Measurements from ENCODE around the gene FFAR1. TPM values are rescaled to one million over a fixed set of nuclear protein-coding genes. Genes with fewer than 3 reads are reported as not detected.

FFAR1 gene
- total RNA-seq, 1 donor from 2014 or later = not detected

GRCh38 chr19:35321291-35321690, 26.4 kb upstream of the FFAR1 start:
- Histone ChIP-seq H3K27ac (no peak overlapping the region), H3K4me1 (no peaks in the 10 kb centered on the region), H3K4me3 (no peak overlapping the region), H3K9me3 (no peaks in the 10 kb centered on the region), H3K27me3 (no peaks in the 10 kb centered on the region), H3K36me3 (no peaks in the 10 kb centered on the region)
- DNase-seq (ENCODE audit: low spot score in 2 of 2) = no peak
- intact Hi-C loops (cut with DNase I) = no loop called here
- TF ChIP-seq, protein P1, sequence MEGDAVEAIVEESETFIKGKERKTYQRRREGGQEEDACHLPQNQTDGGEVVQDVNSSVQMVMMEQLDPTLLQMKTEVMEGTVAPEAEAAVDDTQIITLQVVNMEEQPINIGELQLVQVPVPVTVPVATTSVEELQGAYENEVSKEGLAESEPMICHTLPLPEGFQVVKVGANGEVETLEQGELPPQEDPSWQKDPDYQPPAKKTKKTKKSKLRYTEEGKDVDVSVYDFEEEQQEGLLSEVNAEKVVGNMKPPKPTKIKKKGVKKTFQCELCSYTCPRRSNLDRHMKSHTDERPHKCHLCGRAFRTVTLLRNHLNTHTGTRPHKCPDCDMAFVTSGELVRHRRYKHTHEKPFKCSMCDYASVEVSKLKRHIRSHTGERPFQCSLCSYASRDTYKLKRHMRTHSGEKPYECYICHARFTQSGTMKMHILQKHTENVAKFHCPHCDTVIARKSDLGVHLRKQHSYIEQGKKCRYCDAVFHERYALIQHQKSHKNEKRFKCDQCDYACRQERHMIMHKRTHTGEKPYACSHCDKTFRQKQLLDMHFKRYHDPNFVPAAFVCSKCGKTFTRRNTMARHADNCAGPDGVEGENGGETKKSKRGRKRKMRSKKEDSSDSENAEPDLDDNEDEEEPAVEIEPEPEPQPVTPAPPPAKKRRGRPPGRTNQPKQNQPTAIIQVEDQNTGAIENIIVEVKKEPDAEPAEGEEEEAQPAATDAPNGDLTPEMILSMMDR (IDR thresholded peaks at IDR 0.05) = no peak

- Histone ChIP-seq H3K27ac (no peak overlapping the region), H3K9me3 (no peaks in the 10 kb centered on the region), H3K27me3 (no peaks in the 10 kb centered on the region), H3K4me1 (no peaks in the 10 kb centered on the region), H3K36me3 (no peaks in the 10 kb centered on the region), H3K4me3 (no peak overlapping the region)
- TF ChIP-seq, protein P1 (IDR thresholded peaks at IDR 0.05) = no peak
- intact Hi-C loops (cut with DNase I) = no loop called here
- no peak for DNase-seq (ENCODE audit: low spot score in 2 of 2)
Measured at GRCh38 chr19:35322014-35322413, 25.7 kb upstream of the FFAR1 start.

DNA sequence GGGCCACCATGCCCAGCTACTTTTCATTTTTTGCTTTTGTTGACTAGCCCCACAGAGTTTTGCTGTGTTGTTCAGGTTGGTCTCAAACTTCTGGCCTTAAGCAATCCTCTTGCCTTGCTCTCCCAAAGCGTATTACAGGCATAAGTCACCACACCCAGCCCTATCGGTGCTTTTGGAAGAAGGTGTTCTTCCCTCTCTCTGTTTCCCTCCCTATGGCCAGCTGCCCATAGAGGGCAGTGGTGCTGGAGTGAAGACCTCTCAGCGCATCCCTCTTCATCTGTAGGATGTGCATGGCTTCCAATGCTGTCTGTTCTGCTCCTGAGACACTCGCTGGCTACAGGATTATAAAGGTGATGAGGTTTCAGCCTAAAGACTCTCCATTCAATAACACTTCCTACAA, 20.1 kb upstream of the FFAR1 start:
- TF ChIP-seq, protein P1 (IDR thresholded peaks at IDR 0.05) = no peak
- DNase-seq (ENCODE audit: low spot score in 2 of 2) = no peak
- Histone ChIP-seq H3K27ac (no peak overlapping the region), H3K4me3 (no peak overlapping the region), H3K27me3 (no peaks in the 10 kb centered on the region), H3K9me3 (no peaks in the 10 kb centered on the region), H3K4me1 (no peaks in the 10 kb centered on the region), H3K36me3 (no peaks in the 10 kb centered on the region)
- intact Hi-C loops (cut with DNase I) = no loop called here

DNA sequence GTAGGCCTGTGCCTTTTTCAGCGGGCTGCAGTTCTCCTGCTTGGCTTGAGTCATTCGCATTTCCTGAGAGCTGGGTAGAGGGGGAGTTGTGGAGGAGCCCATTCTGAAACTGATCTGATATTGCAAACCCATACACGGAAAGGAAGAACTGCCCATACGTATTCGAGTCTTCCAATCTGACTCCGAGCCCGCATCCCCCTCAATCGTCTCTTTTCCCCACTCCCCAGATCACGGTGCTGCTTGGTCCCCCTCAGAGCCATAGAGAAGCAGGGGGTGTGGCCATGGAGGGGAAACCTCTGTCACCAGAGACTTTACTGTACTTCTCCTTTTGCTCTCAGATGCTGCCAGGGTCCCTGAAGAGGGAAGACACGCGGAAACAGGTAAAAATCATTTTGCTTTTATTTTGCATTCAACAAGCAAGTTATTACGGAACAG, 18.8 kb upstream of the FFAR1 start, which contains the start of gene CD22:
TSS of gene CD22 (plus strand) at position 337 of the 435 bp plus-strand sequence. CDS start 2,854 bp downstream, outside the sequence.
- Histone ChIP-seq H3K36me3 (no peaks in the 10 kb centered on the region), H3K27ac (no peak within 1 kb of the TSS), H3K9me3 (no peaks in the 10 kb centered on the region), H3K27me3 (no peaks in the 10 kb centered on the region), H3K4me1 (no peaks in the 10 kb centered on the region), H3K4me3 (no peak within 1 kb of the TSS)
- TF ChIP-seq, protein P1 (IDR thresholded peaks at IDR 0.05) = no peak
- DNase-seq (ENCODE audit: low spot score in 2 of 2) = no peak
- intact Hi-C loops (cut with DNase I) = no loop called here

DNA sequence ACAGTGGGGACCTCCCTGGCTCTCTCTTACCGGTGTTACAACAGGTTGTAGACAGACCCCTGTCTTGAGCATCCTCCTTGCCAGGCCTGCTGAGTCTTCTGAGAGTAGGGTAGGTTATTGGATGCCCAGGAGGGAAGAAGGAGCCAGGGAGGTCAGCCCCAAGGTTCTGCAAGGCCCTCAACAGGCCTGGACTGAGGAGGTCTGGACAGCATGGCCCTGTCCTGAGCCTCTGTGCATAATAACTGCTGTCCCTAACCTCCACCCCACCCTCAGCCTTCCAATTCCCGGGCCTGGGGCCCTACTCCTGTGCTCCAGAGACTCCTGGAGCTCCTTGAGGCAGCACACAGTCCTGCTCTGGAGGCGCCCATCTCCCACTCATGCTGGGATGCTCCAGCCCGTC, 18.4 kb upstream of the FFAR1 start:
- no peaks in the 10 kb centered on the region for H3K27me3 ChIP-seq
- TF ChIP-seq, protein P1 (IDR thresholded peaks at IDR 0.05) = no peak

GRCh38 chr19:35330475-35330874, 17.2 kb upstream of the FFAR1 start:
- Histone ChIP-seq H3K4me1 (no peaks in the 10 kb centered on the region), H3K27me3 (no peaks in the 10 kb centered on the region), H3K4me3 (no peak overlapping the region), H3K36me3 (no peaks in the 10 kb centered on the region), H3K9me3 (no peaks in the 10 kb centered on the region), H3K27ac (no peak overlapping the region)
- no peak for DNase-seq (ENCODE audit: low spot score in 2 of 2)
- intact Hi-C loops (cut with DNase I) = no loop called here
- TF ChIP-seq, protein P1 (IDR thresholded peaks at IDR 0.05) = no peak

More for the DNA sequence above, 18.4 kb upstream of the FFAR1 start:
- Histone ChIP-seq H3K27ac (no peak overlapping the region), H3K4me1 (no peaks in the 10 kb centered on the region), H3K36me3 (no peaks in the 10 kb centered on the region), H3K4me3 (no peak overlapping the region), H3K9me3 (no peaks in the 10 kb centered on the region)
- intact Hi-C loops (cut with DNase I) = no loop called here
- no peak for DNase-seq (ENCODE audit: low spot score in 2 of 2)

Measured in ascending aorta (tissue), 2 donors.